HG02938 (cell line): ENCODE measurements around the gene PGS1.
"Not testable (repeated sequence)": the region's sequence is repeated elsewhere in the genome, so short reads cannot be mapped to it uniquely, and the experiment has no call there.

Source experiments
- ATAC-seq: cut with Tn5 transposase; IDR thresholded peaks from one replicate; pipeline ENCODE4 v1.9.1; 2021; ENCODE audit warnings: mild to moderate bottlenecking, moderate library complexity; ENCODE audit not compliant: unreplicated experiment

The PGS1 gene, protein sequence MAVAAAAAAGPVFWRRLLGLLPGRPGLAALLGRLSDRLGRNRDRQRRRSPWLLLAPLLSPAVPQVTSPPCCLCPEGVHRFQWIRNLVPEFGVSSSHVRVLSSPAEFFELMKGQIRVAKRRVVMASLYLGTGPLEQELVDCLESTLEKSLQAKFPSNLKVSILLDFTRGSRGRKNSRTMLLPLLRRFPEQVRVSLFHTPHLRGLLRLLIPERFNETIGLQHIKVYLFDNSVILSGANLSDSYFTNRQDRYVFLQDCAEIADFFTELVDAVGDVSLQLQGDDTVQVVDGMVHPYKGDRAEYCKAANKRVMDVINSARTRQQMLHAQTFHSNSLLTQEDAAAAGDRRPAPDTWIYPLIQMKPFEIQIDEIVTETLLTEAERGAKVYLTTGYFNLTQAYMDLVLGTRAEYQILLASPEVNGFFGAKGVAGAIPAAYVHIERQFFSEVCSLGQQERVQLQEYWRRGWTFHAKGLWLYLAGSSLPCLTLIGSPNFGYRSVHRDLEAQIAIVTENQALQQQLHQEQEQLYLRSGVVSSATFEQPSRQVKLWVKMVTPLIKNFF

DNA sequence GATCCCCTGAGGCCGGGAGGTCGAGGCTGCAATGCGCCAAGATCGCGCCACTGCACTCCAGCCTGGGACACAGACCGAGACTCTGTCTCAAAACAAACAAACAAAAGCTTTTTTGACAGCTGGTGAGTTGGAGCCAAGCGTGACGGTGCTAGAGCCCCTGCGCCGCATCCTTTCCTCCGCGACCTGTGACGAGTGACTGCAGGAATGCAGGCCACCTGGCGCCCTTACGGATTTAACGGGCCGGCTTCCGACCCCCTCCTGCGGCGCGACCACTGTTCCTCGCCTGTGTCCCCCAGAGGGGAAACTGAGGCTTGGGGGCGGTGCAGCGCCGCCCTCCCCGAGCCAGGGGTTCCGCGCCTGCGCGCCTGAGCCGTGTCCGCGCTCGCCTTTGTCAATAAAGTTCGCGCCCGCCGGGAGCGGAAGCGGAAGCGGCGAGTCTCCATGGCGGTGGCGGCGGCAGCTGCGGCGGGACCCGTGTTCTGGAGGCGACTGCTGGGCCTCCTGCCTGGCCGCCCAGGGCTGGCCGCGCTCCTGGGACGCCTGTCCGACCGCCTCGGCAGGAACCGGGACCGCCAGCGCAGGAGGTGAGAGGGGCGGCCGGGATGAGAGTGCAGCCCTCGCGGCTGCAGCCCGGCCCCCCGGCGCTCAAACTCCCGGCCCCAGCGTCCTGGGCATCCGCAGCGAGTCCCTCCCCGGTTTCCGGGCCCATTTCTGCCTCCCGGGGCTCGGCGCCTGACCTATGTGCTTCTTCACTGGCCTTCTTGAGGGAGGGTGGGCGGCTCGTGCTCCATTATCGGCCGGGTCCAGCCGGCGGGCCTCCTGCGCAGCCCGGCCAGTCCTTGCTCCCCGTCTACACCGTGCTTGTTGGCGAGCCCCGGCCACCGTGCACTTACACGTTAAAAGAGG, at the start of gene PGS1:
Gene PGS1, plus strand, starts transcription at position 425 of the 906 bp plus-strand sequence. Its CDS starts 17 bp downstream, at position 442.
- no peak for ATAC-seq

DNA sequence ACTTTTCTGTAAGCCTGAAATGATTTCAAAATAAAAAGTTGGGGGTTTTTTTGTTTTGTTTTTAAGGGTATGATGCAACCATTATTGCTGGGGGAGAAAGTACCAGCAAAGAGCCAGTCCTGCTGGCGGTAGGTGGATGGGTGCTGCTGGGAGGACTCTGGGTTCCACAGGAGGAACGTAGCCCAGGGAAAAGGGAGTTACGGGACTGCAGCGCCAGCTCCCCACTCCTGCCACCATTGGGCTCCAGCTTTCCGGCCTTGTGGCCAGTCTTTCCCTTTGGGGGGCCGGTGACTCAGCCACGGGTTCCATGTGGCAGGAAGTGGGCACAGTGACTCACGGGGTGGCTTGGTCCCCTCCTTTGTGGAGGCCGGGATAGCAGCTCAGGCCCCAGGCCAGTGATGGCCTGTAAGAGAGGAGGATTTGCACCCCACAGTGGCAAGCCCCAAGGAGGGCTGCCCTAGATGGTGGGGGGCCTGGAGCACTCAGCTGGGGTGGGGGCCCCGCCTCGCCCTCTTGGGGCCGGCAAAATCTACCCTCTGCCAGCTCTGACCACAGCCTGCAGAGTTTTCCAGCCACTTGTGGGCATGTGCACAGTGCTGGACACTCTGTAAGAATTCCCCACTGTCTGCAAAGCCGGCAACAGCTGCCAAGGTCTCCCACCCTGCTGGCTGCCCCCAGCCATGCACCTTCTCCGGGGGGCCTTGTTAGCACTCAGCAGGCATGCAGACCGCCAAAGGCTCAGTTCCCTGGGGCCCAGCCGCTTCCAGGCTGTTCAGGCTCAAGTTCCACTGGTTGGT, 49.0 kb upstream of the PGS1 start:
- ATAC-seq: no peak

DNA sequence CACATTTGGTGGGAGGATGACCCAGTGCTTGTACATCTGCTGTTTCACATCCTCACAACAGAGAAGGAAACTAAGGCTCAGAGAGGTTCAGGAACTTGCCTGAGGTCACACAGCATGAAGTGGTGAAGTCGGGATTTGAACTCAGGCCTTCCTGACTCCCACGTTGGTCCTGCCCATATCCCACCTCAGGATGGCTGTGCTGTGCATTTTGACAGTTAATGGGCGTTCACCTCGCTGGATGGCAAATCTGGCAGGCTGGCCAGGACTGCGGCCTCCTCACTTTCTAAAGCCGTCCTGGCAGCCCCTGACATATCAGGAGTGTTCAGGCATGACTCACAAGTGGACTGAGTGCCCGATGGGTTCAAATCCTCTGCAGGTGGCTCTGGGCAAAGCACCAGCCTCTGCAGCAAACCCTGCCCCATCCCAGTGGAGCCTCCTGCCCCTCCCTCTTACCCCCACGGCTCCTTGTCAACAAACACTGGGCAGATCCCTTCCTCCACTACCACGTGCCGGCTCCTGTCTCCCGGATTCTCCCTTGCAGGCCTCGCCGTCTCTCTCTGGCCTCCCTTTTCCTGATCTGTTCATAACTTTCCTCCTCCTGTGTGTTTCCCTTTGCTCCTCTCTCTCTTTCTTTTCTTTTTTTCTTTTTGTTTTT, 47.8 kb upstream of the PGS1 start:
- ATAC-seq: no peak

DNA sequence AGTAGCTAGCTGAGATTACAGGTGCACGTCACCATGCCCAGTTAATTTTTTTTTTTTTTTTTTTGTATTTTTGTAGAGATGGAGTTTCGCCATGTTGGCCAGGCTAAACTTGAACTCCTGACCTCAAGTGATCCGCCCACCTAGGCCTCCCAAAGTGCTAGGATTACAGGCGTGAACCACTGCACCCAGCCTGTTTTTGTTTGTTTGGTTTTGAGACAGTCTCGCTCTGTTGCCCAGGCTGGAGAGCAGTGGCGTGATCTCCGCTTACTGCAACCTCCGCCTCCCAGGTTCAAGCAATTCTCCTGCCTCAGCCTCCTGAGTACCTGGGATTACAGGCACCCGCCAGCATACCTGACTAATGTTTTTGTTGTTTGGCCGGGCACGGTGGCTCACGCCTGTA, 47.1 kb upstream of the PGS1 start:
- not testable (repeated sequence) for ATAC-seq

DNA sequence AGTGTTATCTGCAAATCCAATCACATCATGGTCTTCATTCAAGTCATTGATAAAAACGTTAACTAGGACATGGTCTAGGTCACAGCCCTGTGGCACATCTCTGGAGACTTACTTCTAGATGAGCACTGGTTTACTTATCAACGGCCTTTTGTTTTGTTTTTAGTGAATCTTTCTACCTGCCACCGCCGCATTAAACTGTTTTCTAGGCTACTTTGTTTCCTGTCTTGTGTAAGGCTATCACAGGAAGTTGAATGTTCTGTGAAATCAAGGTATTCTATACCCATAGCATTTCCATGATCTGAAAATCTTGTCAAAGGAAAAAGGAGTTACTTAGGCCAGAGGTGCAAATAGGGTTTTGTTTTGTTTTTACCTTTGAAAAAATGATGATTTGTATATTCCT, 45.5 kb upstream of the PGS1 start:
- no peak for ATAC-seq

DNA sequence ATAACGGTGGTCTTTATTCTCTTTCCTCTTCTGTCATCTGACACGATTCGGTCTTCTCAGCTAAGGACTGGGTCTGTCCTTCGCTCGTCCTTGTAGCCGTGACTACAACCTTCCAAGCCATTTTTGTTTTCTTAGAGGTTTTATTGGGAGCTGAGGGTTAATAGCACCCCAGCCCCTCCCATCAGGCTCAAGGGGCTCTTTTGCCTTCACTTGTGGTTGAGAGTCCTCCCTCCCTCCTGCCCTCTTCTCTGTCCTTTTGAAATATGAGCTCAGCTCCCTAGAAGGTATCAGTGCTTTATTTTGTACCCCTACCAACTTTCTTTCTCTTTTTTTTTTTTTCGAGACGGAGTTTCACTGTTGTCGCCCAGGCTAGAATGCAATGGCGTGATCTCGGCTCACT, 43.2 kb upstream of the PGS1 start:
- no peak for ATAC-seq

DNA sequence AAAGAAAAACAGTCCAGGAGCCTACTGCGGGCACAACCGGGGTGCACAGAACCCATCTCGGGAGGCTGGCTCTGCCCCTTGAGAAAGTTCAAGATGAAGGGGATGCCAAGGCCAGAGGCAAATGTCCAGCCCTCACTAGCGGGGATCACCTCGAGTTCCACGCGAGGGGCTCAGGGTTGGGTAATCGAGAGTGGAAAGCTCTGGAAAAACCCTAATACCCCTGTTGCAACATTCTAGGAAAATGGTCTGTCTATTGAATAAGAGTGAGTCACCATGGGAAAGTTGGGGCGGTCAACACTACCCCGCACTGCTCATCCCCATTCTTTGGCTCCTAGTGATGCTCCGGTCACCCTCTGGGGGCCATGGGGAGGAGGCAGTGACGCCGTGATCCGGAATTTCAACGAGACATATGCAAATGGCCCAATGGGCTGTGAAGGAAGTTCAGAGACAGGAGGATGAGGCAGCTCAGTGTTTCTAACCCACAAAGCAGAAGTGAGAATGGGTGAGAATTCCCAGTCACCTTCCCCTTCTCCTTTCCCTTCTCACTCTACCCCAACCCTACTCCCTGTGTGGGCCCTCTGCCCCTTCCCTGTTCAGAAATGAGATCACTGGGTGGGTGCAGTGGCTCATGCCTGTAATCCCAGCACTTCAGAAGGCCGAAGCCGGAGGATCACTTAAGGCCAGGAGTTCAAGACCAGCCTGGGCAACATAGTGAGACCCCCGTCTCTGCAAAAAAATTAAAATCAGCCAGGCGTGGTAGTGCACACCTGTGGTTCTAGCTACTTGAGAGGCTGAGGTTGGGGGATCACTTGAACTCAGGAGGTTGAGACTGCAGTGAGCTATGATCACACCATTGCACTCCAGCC, 41.0 kb upstream of the PGS1 start:
- ATAC-seq: peak; percentile 55

DNA sequence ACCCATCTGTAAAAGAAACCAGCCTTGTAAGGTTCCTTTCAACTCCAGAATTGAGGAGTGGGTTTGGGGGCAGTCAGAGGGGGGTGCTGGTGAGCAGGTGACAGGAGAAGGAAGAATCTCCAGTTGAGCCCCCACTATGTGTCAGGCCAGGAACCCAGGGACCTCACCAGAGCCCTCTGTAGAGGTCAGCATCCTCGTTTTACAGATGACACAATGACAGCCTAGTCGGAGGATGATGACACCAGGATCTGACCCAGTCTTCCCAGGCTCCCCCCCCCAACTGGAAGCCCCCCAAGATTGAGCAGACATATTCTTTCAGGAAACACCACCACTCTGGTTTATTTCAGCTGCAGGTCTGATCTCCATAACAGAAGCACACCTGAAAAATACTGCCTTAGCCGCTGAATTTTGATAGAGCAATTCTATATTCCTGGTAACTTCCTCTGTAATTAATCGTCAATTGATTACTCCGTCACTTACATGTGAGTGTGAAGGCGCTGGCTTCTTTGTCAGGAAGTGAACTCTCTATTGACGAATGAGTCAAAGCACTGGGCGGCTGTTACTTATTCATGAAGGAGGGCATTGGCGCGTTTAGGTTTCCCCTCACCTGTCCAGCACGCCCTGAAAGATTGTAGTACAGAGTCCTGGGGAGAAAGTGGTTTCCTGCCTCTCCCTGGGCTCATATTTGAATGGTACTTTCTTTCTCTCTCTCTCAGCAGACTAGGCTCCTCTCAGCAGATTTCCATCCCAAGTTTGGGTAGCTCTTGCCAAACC, 39.8 kb upstream of the PGS1 start:
- ATAC-seq: no peak

DNA sequence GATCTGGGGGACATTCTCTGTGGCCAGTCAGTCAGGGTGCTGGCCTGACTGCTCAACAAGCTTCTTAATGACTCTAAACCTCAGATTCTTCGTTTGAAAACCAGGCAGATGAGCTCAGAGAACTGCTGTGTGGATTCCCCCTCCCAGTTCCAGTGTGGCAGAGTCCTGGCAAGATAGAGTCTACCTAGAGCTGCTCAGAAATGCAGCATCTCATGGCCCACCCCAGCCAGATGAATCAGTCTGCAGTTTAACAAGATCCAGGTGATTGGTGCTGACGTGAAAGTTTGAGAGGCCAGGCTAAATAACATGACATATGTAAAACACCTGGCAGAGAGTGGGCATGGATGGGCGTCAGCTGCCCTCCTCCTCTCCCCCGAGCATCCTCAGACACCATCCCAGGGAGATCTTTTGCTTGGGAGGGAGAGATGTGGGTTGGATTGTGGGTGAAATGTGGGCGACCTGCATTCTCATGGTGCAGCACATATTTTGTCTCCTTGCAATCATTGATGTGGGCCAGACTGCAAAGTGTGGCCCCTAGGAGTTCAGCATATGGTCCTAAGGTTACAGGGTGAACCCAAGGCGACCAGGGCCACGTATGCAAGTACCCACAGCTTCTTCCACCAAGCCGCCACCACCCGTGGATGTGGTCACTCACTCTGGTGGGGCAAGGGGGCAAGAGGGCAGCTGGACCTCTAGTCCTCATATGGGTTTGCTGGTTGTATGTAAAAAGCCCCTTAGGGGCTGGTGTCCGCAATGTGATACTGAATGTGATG, 38.1 kb upstream of the PGS1 start:
- ATAC-seq: no peak

DNA sequence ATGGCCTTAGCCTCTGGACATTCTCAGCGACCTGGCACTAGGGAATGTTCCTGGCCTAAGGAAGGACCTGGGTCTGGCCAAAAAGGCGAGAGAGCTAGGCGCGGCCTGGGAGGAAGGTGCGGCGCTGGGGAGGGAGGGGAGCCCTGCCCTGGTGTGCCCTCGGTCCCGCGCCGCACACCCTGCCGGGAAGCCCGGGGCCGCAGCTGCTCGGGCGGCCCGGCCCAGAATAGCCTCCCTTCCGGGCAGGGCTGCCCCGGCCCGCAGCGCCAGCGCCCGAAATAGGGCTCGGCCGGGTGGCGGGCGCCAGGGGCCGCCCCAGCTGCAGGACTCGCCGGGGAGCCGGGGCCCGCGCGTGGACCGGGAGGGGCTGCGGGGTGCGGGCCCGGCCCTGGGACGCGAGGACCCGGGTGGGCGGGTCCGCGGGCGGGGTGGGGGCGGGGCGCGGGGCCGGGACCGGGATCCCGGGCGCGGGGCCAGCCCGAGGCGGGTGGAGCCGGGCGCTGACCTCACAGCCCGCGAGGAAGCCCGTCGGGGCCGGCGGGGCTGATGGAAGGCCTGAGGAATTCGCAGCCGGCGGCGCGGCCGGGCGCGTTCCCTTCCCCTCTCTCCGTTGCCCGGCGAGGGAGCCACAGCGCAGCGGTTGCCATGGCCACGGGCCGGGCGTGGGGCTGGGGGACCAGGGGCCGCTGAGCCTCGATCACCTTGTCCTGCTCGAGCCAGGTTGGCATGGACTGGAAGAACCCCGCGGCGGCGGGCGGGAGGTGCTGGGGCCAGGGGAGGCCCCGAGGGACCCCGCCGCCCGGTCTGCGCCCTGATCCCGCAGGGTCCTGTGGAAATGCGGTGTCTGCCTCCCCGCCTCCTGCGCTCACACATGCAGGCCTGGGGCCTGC, 36.6 kb upstream of the PGS1 start:
- ATAC-seq: no peak

DNA sequence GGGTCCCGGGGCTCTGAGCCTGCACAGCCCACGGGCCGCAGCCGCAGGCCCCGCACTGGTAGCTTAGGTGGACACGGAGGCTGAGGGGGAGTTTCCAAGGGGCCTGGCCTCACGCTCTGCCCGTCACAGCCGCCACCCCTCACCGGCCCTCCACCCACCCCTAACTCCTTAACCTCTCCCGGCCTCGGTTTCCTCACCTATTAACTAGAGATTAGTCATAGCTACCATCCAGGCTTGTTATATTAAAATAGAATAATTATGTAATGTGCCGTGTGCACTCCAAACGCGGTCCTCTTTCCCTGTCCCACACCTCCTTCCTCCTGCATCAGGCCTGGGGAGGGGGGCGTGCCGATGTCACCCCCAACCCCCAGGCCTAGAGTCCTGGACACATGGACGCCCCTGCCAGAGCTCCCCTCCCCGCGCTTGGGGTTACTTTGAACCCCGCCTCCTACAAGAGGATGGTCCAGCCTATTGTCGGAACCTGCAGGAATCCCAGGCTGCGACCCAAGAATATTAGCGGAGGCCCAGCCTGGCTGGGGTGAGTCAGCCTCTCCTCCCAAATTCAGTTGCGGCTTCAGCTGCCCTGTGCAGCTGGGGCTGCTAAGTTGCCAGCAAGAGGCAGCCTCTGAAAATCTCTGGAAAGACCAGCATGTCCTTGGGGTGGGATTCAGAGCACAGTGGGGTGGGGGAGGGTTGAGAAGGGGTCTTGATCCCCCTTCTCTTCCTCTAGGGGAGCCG, 35.8 kb upstream of the PGS1 start:
- ATAC-seq: no peak

DNA sequence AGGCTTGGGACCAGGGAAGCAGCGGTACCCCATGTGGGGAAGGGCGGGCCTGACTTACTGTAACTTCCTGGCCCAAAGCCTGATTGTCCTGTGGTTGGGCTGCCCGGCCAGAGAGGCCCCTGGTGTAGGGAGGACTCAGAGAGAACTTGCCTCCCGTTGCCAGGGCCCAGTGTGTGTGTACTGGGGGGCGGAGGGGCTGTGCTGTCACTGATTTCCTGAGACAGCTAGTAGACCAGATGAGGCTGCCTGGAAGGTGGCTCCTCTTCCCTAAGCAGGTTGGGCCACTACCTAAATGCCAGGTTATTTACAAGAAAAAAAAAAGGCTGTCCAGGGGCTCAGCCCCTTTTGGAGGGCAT, 35.3 kb upstream of the PGS1 start:
- no peak for ATAC-seq

DNA sequence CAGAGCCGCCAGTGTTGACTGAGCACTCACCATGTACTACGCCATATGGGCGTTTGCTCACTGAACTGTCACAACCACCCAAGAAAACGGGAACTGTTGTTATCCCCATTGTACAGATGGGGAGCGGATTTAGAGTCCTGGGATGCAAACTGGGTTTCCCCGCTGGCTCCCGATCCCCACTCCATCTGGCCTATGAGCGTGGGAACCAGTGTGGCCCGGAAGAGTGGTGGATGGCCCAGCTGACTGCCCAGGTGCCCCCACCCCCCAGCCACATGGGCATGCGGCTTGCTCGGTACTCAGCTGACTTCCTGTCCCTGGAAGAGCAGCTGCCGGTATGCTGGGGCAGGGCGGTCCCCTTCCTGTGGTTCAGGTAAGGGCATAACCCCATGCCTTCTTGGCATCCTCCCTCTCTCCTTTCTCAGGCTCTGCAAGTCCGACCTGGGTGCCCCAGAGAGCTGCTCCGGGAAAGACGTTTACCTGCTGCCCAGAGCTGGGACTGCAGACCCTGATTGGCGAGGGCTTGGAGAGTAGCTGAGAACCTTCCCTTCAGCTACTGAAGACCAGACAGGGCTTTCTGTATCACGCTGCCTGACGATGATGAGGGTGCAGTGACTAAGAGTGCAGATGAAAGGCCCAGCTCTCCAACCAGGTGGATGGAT, 34.8 kb upstream of the PGS1 start:
- ATAC-seq: no peak

DNA sequence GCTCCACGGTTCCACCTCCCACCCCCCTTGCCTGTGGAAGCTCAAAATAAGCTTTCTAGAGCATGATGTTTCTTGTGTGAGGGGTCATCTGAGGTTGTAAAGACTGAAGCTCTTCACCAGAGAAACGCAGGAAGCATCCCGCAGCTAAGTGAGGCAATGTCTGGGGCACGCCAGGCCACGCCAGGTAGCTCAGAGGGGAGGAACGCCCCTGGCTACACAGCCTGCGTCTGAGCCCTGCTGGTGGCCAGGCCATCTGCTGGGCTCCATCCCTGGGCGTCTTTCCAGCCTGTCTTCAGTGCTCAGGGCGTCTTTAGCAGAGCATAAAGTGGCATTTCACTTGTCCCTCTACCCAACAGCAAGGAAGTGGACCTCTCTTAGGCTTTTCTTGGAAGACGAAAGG, 33.8 kb upstream of the PGS1 start:
- ATAC-seq: no peak

DNA sequence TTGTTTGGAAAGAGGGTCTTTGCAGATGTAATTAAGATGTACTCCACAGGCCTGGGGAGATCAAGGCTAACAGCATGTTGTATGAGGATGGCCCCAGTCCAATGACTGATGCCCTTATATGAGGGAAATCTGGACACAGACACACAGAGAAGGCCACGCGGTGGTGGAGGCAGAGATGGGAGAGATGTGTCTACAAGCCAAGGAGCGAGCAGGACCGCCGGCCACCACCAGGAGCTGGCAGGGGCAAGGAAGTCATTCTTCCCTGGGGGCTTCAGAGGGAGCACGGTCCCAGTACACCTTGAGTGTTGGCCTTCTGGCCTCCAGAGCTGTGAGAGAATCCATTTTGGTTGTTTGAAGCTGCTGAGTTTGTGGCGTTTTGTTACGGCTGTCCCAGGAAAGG, 33.3 kb upstream of the PGS1 start:
- ATAC-seq: no peak
